Chondrocyte (in vitro differentiated cells): Measurements from ENCODE around the gene KIAA2012. TPM values are rescaled to one million over a fixed set of nuclear protein-coding genes. Genes with fewer than 3 reads are reported as not detected.

Source experiments
- DNase-seq: peaks from one replicate; pipeline ENCODE4 v3.0.0; 2021; ENCODE audit warnings: mixed read lengths, low spot score
- H3K27ac Mint-ChIP-seq: one replicate; pipeline ENCODE4 v1.8.0; 2021; ENCODE audit warnings: mild to moderate bottlenecking, moderate library complexity, mixed read lengths; ENCODE audit not compliant: unreplicated experiment
- H3K27me3 Mint-ChIP-seq: 2 replicates; pipeline ENCODE4 v1.8.0; 2021; ENCODE audit warnings: low read depth, mixed read lengths
- H3K36me3 Mint-ChIP-seq: 2 replicates; pipeline ENCODE4 v1.8.0; 2021; ENCODE audit warnings: low read depth, mixed read lengths
- H3K4me1 Mint-ChIP-seq: 2 replicates; pipeline ENCODE4 v1.8.0; 2021; ENCODE audit warnings: low read depth, mild to moderate bottlenecking, mixed read lengths
- H3K4me3 Mint-ChIP-seq: one replicate; pipeline ENCODE4 v1.8.0; 2021; ENCODE audit warnings: mild to moderate bottlenecking, moderate library complexity, mixed read lengths; ENCODE audit not compliant: unreplicated experiment
- H3K9me3 Mint-ChIP-seq: 2 replicates; pipeline ENCODE4 v1.8.0; 2021; ENCODE audit warnings: low read depth, mixed read lengths
- total RNA-seq: library from RNA; stranded (reverse); gene quantifications from 3 replicates; pipeline ENCODE4 v1.2.1, GENCODE V29; 2021
- TF ChIP-seq, protein P1 (sequence below): fragments of 200-600 bp; sonication (generic); IDR thresholded peaks from 2 replicates; pipeline ENCODE4 v1.5.0; 2021; ENCODE audit warnings: antibody characterized with exemption, mild to moderate bottlenecking, moderate library complexity

Gene KIAA2012
- total RNA-seq, 1 donor from 2014 or later, result not detected

- H3K4me1 Mint-ChIP-seq, result peaks cover 16% of the 10 kb centered on the region
- DNase-seq, result no peak
- H3K27ac Mint-ChIP-seq, result no peak overlapping the region
- no peaks in the 10 kb centered on the region for H3K27me3 Mint-ChIP-seq
- no peaks in the 10 kb centered on the region for H3K36me3 Mint-ChIP-seq
- TF ChIP-seq, protein P1, sequence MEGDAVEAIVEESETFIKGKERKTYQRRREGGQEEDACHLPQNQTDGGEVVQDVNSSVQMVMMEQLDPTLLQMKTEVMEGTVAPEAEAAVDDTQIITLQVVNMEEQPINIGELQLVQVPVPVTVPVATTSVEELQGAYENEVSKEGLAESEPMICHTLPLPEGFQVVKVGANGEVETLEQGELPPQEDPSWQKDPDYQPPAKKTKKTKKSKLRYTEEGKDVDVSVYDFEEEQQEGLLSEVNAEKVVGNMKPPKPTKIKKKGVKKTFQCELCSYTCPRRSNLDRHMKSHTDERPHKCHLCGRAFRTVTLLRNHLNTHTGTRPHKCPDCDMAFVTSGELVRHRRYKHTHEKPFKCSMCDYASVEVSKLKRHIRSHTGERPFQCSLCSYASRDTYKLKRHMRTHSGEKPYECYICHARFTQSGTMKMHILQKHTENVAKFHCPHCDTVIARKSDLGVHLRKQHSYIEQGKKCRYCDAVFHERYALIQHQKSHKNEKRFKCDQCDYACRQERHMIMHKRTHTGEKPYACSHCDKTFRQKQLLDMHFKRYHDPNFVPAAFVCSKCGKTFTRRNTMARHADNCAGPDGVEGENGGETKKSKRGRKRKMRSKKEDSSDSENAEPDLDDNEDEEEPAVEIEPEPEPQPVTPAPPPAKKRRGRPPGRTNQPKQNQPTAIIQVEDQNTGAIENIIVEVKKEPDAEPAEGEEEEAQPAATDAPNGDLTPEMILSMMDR, result no peak
- H3K9me3 Mint-ChIP-seq, result no peaks in the 10 kb centered on the region
- no peak overlapping the region for H3K4me3 Mint-ChIP-seq
Measured at GRCh38 chr2:202105025-202105424, 32.0 kb downstream of the KIAA2012 start.

GRCh38 chr2:202108345-202108744 lies 35.3 kb downstream of the KIAA2012 start:
- TF ChIP-seq, protein P1, result no peak
- Mint-ChIP-seq H3K4me1 (peaks cover 24% of the 10 kb centered on the region), H3K27me3 (no peaks in the 10 kb centered on the region), H3K4me3 (no peak overlapping the region), H3K36me3 (no peaks in the 10 kb centered on the region), H3K9me3 (no peaks in the 10 kb centered on the region), H3K27ac (no peak overlapping the region)
- DNase-seq, result no peak

DNA sequence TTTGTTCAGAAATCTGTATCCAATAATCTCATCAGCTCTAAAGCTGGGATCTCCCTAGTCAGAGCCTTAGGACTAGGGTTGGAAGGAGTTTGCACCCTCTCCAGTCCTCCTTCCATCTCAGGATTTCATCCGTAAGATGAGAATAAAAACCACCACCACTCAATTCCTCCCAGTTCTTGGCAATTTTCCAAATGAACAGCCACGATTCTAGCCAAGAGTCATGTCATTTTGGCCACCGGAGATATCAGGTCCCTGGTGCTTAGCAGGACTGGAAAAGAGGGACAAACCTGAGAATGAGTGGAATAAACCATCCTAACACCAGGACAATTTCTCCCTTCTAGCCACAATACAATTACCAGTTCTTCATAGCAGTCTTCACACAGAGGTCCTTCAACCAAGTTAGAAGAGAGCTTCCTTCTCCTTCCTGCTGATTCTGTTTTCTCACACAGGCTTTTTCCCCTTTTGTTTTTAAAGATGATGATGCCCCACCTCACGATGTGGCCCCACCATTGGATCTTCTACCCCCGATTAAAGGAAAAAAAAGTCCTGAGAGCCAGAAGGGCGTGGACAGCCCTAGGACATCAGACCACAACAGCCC lies 36.2 kb downstream of the KIAA2012 start:
- H3K4me3 Mint-ChIP-seq, result no peak overlapping the region
- H3K4me1 Mint-ChIP-seq, result peaks cover 24% of the 10 kb centered on the region
- TF ChIP-seq, protein P1, result no peak
- H3K27me3 Mint-ChIP-seq, result no peaks in the 10 kb centered on the region
- DNase-seq, result no peak
- no peaks in the 10 kb centered on the region for H3K36me3 Mint-ChIP-seq
- no peaks in the 10 kb centered on the region for H3K9me3 Mint-ChIP-seq
- peak overlapping the region; percentile 64 for H3K27ac Mint-ChIP-seq

GRCh38 chr2:202109737-202110184 lies 36.7 kb downstream of the KIAA2012 start:
- no peak overlapping the region for H3K4me3 Mint-ChIP-seq
- no peaks in the 10 kb centered on the region for H3K9me3 Mint-ChIP-seq
- H3K27me3 Mint-ChIP-seq, result no peaks in the 10 kb centered on the region
- H3K36me3 Mint-ChIP-seq, result no peaks in the 10 kb centered on the region
- peaks cover 24% of the 10 kb centered on the region for H3K4me1 Mint-ChIP-seq
- peak overlapping the region; percentile 64 for H3K27ac Mint-ChIP-seq
- DNase-seq, result no peak
- TF ChIP-seq, protein P1, result no peak

GRCh38 chr2:202110491-202110890 lies 37.4 kb downstream of the KIAA2012 start:
- Mint-ChIP-seq H3K4me1 (peaks cover 29% of the 10 kb centered on the region), H3K27me3 (no peaks in the 10 kb centered on the region), H3K36me3 (no peaks in the 10 kb centered on the region), H3K4me3 (no peak overlapping the region), H3K9me3 (no peaks in the 10 kb centered on the region), H3K27ac (no peak overlapping the region)
- TF ChIP-seq, protein P1, result no peak
- DNase-seq, result no peak
